NCI-H146 (cell line): ENCODE results near the gene RASAL3.
A peak's percentile ranks its signal among the peaks of the same experiment; 100 is the strongest.
"Not testable (repeated sequence)": the region's sequence is repeated elsewhere in the genome, so short reads cannot be mapped to it uniquely, and the experiment has no call there.

Experiments
- DNase-seq: peaks from one replicate; lab custom pipeline; 2025; lab: John Stamatoyannopoulos, UW

RASAL3 gene

GRCh38 chr19:15473821-15474220 lies 9.5 kb upstream of the RASAL3 start:
- not testable (repeated sequence) for DNase-seq

- DNase-seq = no peak
Observed at GRCh38 chr19:15471639-15472101, 7.3 kb upstream of the RASAL3 start.

GRCh38 chr19:15469513-15470297 lies 5.4 kb upstream of the RASAL3 start:
- no peak for DNase-seq

GRCh38 chr19:15468675-15469512 lies 4.5 kb upstream of the RASAL3 start:
- DNase-seq = no peak

- DNase-seq = no peak
Observed at GRCh38 chr19:15467734-15468214, 3.4 kb upstream of the RASAL3 start.

GRCh38 chr19:15466851-15467733 lies 2.7 kb upstream of the RASAL3 start:
- DNase-seq = no peak

GRCh38 chr19:15463861-15464371 lies 428 bp downstream of the RASAL3 start:
- no peak for DNase-seq

GRCh38 chr19:15461694-15462093 lies 2.6 kb downstream of the RASAL3 start:
- DNase-seq = no peak

- no peak for DNase-seq
Observed at GRCh38 chr19:15457701-15458484, 6.5 kb downstream of the RASAL3 start.

- peak; percentile 88 for DNase-seq
Observed at GRCh38 chr19:15456871-15457700, 7.3 kb downstream of the RASAL3 start.

- no peak for DNase-seq
Observed at GRCh38 chr19:15456441-15456840, 7.9 kb downstream of the RASAL3 start.

GRCh38 chr19:15455996-15456395 lies 8.3 kb downstream of the RASAL3 start:
- DNase-seq = no peak

GRCh38 chr19:15453906-15454860 lies 10.2 kb downstream of the RASAL3 start:
- DNase-seq = no peak

GRCh38 chr19:15453091-15453578 lies 11.2 kb downstream of the RASAL3 start:
- DNase-seq = no peak

- peak; percentile 77 for DNase-seq
Observed at GRCh38 chr19:15452111-15453047, 12.0 kb downstream of the RASAL3 start.

GRCh38 chr19:15450528-15450890 lies 13.8 kb downstream of the RASAL3 start:
- DNase-seq = no peak
